HepG2 (cell line): ENCODE measurements around the gene FXR2. TPM values are rescaled to one million over a fixed set of nuclear protein-coding genes. Genes with fewer than 3 reads are reported as not detected.

Source experiments
- NFKB2 ChIP-seq: sonication (generic); formaldehyde crosslinking; IDR thresholded peaks from 2 replicates; pipeline ENCODE4 v1.4.0; 2020; ENCODE audit warnings: missing genetic modification reagents, borderline replicate concordance
- RBFOX2 ChIP-seq: fragments of 200-400 bp; formaldehyde crosslinking; IDR thresholded peaks from 2 replicates; pipeline ENCODE4 v1.6.1; 2017; ENCODE audit warnings: low read depth, mild to moderate bottlenecking, low read length
- TBX3 ChIP-seq: fragments of 450-650 bp; IDR thresholded peaks from 2 replicates; pipeline ENCODE4 v1.6.1; 2017; ENCODE audit warnings: antibody characterized with exemption, mild to moderate bottlenecking, inconsistent platforms, borderline replicate concordance
- TCF7L2 ChIP-seq: IDR thresholded peaks from 2 replicates; pipeline ENCODE4 v1.6.1; 2011; ENCODE audit warnings: mild to moderate bottlenecking, low read depth, low read length, moderate library complexity
- THYN1 ChIP-seq: sonication (generic); formaldehyde crosslinking; IDR thresholded peaks from 2 replicates; pipeline ENCODE4 v1.8.1; 2023; ENCODE audit warnings: low read depth, mild to moderate bottlenecking, moderate library complexity, missing genetic modification reagents, borderline replicate concordance
- ZBTB21 ChIP-seq: sonication (generic); formaldehyde crosslinking; IDR thresholded peaks from 2 replicates; pipeline ENCODE4 v1.4.0; 2020; ENCODE audit warnings: missing genetic modification reagents
- ZEB1 ChIP-seq: IDR thresholded peaks from 2 replicates; pipeline ENCODE4 v1.6.1; 2012; ENCODE audit warnings: mild to moderate bottlenecking, low read depth, inconsistent platforms; ENCODE audit not compliant: insufficient replicate concordance
- ZFP1 ChIP-seq: IDR thresholded peaks from 2 replicates; pipeline ENCODE4 v1.6.1; 2016
- ZIK1 ChIP-seq: sonication (generic); formaldehyde crosslinking; IDR thresholded peaks from 2 replicates; pipeline ENCODE4 v1.5.0; 2020; ENCODE audit warnings: mild to moderate bottlenecking, low read depth, missing genetic modification reagents, borderline replicate concordance
- ZNF124 ChIP-seq: sonication (generic); formaldehyde crosslinking; IDR thresholded peaks from 2 replicates; pipeline ENCODE4 v1.4.0; 2020; ENCODE audit warnings: missing genetic modification reagents
- ZNF263 ChIP-seq: sonication (generic); formaldehyde crosslinking; IDR thresholded peaks from 2 replicates; pipeline ENCODE4 v1.4.0; 2020; ENCODE audit warnings: missing genetic modification reagents
- ZNF317 ChIP-seq: sonication (generic); formaldehyde crosslinking; IDR thresholded peaks from 2 replicates; pipeline ENCODE4 v1.5.0; 2020; ENCODE audit warnings: mild to moderate bottlenecking, missing genetic modification reagents
- ZNF841 ChIP-seq: sonication (generic); formaldehyde crosslinking; IDR thresholded peaks from 2 replicates; pipeline ENCODE4 v1.8.1; 2023; ENCODE audit warnings: missing genetic modification reagents, borderline replicate concordance
- ZSCAN31 ChIP-seq: sonication (generic); formaldehyde crosslinking; IDR thresholded peaks from 2 replicates; pipeline ENCODE4 v1.5.0; 2020; ENCODE audit warnings: low read depth, mild to moderate bottlenecking, missing genetic modification reagents
- polyA plus RNA-seq, 8 experiments: library from polyadenylated mRNA; depleted of rRNA in 3 of 8; stranded (reverse) in 7 of 8; unstranded in 1 of 8; fragments of >200 nt; fragmentation: Illumina TruSeq in 4 of 8; extraction: Trizol in 4 of 8; gene quantifications; 2 replicates each; pipeline versions ENCODE4 v1.2.1 to v1.2.3, GENCODE V29; 2011 to 2016; ENCODE audit warnings: low read depth in 4 of 8, missing spikeins in 1 of 8, mixed read lengths in 1 of 8; ENCODE audit not compliant: insufficient read depth in 1 of 8
- total RNA-seq, 5 experiments: library from RNA; depleted of rRNA; stranded (reverse); fragments of >200 nt; fragmentation: Illumina TruSeq; extraction: Trizol; gene quantifications; 2 replicates each; pipeline ENCODE4 v1.2.3, GENCODE V29; 2016; ENCODE audit warnings: low read depth in 1 of 5
- TF ChIP-seq, protein P1 (sequence below): sonication (generic); formaldehyde crosslinking; IDR thresholded peaks from 2 replicates; pipeline ENCODE4 v1.4.0; 2020; ENCODE audit warnings: mild to moderate bottlenecking, missing genetic modification reagents
- TF ChIP-seq, protein P2 (sequence below): sonication (generic); formaldehyde crosslinking; IDR thresholded peaks from 2 replicates; pipeline ENCODE4 v1.4.0; 2020; ENCODE audit warnings: mild to moderate bottlenecking, missing genetic modification reagents
- TF ChIP-seq, protein P3 (sequence below): sonication (generic); formaldehyde crosslinking; IDR thresholded peaks from 2 replicates; pipeline ENCODE4 v1.4.0; 2020; ENCODE audit warnings: mild to moderate bottlenecking, missing genetic modification reagents, borderline replicate concordance
- TF ChIP-seq, protein P4 (sequence below): IDR thresholded peaks from 2 replicates; pipeline ENCODE4 v1.6.1; 2016; ENCODE audit warnings: control low read depth
- TF ChIP-seq, protein P5 (sequence below): sonication (generic); formaldehyde crosslinking; IDR thresholded peaks from 2 replicates; pipeline ENCODE4 v1.4.0; 2020; ENCODE audit warnings: missing genetic modification reagents

FXR2 gene
- total and polyA plus RNA-seq, 2 of the 13 experiments (the other 11 are each of a cell fraction or from before 2014, with no cell fraction given): 20.9 to 24.4 TPM

DNA sequence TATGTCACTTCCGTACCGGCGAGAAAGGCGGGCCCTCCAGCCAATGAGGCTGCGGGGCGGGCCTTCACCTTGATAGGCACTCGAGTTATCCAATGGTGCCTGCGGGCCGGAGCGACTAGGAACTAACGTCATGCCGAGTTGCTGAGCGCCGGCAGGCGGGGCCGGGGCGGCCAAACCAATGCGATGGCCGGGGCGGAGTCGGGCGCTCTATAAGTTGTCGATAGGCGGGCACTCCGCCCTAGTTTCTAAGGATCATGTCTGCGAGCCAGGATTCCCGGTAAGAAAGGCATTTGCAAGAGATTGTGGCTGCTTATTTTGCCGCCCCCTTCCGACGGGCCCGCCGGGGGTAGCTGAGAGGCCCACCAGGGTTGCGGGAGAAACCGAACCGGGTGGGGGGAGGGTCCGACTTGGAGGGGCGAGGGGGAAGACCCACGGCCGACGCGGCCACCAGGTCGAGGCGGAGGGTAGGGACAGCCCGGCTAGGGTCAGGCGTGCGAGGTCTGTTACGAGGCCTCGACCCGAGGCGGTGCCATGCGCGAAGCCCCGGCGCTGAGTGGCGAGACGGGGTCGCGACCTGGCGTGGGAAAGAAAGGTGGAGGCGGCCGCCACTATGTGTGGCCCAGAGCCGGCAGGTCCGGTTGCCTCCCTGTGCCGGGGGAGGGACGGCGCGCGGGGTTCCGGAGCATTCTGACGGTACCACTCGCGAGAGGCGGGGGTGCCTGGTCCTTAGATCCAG is 41.9 kb downstream of the FXR2 start (continued):
- TF ChIP-seq, protein P1, sequence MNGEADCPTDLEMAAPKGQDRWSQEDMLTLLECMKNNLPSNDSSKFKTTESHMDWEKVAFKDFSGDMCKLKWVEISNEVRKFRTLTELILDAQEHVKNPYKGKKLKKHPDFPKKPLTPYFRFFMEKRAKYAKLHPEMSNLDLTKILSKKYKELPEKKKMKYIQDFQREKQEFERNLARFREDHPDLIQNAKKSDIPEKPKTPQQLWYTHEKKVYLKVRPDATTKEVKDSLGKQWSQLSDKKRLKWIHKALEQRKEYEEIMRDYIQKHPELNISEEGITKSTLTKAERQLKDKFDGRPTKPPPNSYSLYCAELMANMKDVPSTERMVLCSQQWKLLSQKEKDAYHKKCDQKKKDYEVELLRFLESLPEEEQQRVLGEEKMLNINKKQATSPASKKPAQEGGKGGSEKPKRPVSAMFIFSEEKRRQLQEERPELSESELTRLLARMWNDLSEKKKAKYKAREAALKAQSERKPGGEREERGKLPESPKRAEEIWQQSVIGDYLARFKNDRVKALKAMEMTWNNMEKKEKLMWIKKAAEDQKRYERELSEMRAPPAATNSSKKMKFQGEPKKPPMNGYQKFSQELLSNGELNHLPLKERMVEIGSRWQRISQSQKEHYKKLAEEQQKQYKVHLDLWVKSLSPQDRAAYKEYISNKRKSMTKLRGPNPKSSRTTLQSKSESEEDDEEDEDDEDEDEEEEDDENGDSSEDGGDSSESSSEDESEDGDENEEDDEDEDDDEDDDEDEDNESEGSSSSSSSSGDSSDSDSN (CRISPR knock-in tag): no peak; the same call in 1 of the 2 replicates
- TF ChIP-seq, protein P2, sequence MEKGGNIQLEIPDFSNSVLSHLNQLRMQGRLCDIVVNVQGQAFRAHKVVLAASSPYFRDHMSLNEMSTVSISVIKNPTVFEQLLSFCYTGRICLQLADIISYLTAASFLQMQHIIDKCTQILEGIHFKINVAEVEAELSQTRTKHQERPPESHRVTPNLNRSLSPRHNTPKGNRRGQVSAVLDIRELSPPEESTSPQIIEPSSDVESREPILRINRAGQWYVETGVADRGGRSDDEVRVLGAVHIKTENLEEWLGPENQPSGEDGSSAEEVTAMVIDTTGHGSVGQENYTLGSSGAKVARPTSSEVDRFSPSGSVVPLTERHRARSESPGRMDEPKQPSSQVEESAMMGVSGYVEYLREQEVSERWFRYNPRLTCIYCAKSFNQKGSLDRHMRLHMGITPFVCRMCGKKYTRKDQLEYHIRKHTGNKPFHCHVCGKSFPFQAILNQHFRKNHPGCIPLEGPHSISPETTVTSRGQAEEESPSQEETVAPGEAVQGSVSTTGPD (CRISPR knock-in tag): no peak
- TF ChIP-seq ZBTB21 (CRISPR knock-in tag) (peak; percentile 6; the same call in 1 of the 2 replicates), NFKB2 (CRISPR knock-in tag) (peak; percentile 15; the same call in 1 of the 2 replicates), ZIK1 (CRISPR knock-in tag) (0 out of 2 replicates have a peak, but pooled peaks have one; percentile 13), RBFOX2 (peak; percentile 99), TBX3 (0 out of 2 replicates have a peak, but pooled peaks have one; percentile 5), ZNF263 (no peak), TCF7L2 (no peak), ZFP1 (CRISPR knock-in tag) (no peak), ZSCAN31 (CRISPR knock-in tag) (peak; percentile 92), ZNF124 (no peak; the same call in 1 of the 2 replicates), ZNF841 (CRISPR knock-in tag) (no peak), THYN1 (CRISPR knock-in tag) (no peak), ZEB1 (no peak), ZNF317 (CRISPR knock-in tag) (peak; percentile 79; the same call in 1 of the 2 replicates)
- TF ChIP-seq, protein P3, sequence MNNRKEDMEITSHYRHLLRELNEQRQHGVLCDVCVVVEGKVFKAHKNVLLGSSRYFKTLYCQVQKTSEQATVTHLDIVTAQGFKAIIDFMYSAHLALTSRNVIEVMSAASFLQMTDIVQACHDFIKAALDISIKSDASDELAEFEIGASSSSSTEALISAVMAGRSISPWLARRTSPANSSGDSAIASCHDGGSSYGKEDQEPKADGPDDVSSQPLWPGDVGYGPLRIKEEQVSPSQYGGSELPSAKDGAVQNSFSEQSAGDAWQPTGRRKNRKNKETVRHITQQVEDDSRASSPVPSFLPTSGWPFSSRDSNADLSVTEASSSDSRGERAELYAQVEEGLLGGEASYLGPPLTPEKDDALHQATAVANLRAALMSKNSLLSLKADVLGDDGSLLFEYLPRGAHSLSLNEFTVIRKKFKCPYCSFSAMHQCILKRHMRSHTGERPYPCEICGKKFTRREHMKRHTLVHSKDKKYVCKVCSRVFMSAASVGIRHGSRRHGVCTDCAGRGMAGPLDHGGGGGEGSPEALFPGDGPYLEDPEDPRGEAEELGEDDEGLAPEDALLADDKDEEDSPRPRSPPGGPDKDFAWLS: no peak
- TF ChIP-seq, protein P4, sequence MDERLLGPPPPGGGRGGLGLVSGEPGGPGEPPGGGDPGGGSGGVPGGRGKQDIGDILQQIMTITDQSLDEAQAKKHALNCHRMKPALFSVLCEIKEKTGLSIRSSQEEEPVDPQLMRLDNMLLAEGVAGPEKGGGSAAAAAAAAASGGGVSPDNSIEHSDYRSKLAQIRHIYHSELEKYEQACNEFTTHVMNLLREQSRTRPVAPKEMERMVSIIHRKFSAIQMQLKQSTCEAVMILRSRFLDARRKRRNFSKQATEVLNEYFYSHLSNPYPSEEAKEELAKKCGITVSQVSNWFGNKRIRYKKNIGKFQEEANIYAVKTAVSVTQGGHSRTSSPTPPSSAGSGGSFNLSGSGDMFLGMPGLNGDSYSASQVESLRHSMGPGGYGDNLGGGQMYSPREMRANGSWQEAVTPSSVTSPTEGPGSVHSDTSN (CRISPR knock-in tag): peak; percentile 99
- TF ChIP-seq, protein P5, sequence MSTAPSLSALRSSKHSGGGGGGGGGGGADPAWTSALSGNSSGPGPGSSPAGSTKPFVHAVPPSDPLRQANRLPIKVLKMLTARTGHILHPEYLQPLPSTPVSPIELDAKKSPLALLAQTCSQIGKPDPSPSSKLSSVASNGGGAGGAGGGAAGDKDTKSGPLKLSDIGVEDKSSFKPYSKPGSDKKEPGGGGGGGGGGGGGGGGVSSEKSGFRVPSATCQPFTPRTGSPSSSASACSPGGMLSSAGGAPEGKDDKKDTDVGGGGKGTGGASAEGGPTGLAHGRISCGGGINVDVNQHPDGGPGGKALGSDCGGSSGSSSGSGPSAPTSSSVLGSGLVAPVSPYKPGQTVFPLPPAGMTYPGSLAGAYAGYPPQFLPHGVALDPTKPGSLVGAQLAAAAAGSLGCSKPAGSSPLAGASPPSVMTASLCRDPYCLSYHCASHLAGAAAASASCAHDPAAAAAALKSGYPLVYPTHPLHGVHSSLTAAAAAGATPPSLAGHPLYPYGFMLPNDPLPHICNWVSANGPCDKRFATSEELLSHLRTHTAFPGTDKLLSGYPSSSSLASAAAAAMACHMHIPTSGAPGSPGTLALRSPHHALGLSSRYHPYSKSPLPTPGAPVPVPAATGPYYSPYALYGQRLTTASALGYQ (CRISPR knock-in tag): no peak
